Measurements from ENCODE around the gene RMND1.

The RMND1 gene

DNA sequence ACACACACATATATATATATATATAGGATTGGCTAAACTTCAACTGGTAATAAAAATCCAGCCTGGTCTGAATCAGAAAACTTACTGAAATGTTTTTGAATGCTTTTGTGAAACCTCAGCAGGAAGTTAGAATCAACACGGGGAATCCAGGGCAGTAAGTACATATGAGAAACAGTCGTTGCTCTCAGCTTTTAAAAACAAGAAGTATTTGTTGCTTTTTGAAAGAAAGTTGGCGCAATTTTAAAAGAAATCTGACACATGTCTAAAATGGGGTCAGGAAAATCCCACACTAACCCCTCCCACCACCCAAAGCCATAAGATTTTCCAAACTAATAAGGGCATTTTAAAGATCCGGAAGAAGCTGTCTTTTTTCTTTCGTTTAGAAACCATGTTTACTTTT is 30.4 kb upstream of the RMND1 start:
- ChIA-PET POLR2A (no interaction called here), CTCF (interaction anchor here (0.7 to 1.8 kb wide), 4 partner anchors 12 to 468 kb away, joined by 3 to 5 read pairs (median 3); no protein-coding TSS in a partner anchor)
- peak; percentile 41 for DNase-seq (ENCODE audit: extremely low spot score)
- TF ChIP-seq, protein P1, sequence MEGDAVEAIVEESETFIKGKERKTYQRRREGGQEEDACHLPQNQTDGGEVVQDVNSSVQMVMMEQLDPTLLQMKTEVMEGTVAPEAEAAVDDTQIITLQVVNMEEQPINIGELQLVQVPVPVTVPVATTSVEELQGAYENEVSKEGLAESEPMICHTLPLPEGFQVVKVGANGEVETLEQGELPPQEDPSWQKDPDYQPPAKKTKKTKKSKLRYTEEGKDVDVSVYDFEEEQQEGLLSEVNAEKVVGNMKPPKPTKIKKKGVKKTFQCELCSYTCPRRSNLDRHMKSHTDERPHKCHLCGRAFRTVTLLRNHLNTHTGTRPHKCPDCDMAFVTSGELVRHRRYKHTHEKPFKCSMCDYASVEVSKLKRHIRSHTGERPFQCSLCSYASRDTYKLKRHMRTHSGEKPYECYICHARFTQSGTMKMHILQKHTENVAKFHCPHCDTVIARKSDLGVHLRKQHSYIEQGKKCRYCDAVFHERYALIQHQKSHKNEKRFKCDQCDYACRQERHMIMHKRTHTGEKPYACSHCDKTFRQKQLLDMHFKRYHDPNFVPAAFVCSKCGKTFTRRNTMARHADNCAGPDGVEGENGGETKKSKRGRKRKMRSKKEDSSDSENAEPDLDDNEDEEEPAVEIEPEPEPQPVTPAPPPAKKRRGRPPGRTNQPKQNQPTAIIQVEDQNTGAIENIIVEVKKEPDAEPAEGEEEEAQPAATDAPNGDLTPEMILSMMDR (IDR thresholded peaks at IDR 0.05; ENCODE audit: control extremely low read depth, extremely low read depth, low read depth, missing control alignments): no peak

DNA sequence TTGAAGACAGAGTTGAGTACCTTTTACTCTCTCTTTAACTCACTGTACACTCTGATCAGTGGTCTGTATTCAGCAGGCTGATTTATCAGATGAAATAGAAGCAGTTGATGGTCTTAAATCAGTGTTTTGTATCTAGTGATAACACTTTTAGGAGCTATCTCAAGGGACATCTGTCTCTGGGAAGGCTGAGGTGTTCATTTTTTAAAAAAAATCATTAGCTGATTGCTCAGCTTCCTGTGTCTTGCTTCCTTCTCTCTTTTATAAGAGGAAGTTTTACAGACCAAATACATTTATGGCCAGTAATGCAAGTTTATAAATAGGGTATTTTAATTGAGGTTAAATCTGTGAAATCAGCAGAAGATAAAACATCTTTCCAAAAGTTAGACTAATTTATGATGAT is 29.9 kb upstream of the RMND1 start:
- TF ChIP-seq, protein P1 (IDR thresholded peaks at IDR 0.05; ENCODE audit: control extremely low read depth, extremely low read depth, low read depth, missing control alignments): no peak
- DNase-seq (ENCODE audit: extremely low spot score): no peak
- POLR2A ChIA-PET: no interaction called here
- CTCF ChIA-PET: interaction anchor here (0.7 to 1.8 kb wide), 4 partner anchors 11 to 467 kb away, joined by 3 to 5 read pairs (median 3); no protein-coding TSS in a partner anchor

DNA sequence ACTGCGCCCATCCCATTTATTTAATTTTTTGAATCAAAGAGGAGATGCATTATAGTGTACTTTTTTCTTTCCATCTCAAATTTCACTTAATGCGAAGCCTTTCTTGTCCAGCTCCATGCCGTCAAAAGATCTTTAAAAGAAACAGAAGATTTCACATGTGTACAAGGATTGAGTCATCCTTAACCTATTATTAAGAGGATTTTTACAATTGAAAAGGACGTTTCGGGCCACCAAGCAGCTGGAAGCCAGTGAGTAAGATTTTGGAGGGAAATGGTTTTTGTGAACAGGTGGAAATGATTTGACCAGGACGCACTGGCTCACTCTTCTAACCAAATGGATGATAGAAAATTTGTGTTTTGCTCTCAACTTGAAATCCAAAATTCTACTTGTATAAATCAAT is 26.7 kb upstream of the RMND1 start:
- ChIA-PET POLR2A (no interaction called here), CTCF (interaction anchor here (0.9 to 2.2 kb wide), 3 partner anchors 9 to 37 kb away, joined by 5 to 8 read pairs (median 6); no protein-coding TSS in a partner anchor)
- TF ChIP-seq, protein P1 (IDR thresholded peaks at IDR 0.05; ENCODE audit: control extremely low read depth, extremely low read depth, low read depth, missing control alignments): no peak
- DNase-seq (ENCODE audit: extremely low spot score): no peak

DNA sequence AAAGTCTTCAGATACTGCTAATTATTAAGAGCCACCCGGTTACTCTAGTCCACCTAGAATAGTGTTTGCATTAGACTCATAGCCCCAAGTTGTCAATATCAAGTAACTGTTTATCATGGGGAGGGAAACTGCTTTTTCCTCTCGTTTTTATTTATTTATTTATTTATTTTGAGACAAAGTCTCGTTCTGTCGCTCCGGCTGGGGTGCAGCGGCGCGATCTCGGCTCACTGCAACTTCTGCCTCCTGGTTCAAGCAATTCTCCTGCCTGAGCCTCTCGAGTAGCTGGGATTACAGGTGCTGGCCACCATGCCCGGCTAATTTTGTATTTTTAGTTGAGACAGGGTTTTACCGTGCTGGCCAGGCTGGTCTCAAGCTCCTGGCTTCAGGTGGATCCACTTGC is 25.8 kb upstream of the RMND1 start:
- no peak for DNase-seq (ENCODE audit: extremely low spot score)
- TF ChIP-seq, protein P1 (IDR thresholded peaks at IDR 0.05; ENCODE audit: control extremely low read depth, extremely low read depth, low read depth, missing control alignments): no peak
- POLR2A ChIA-PET: no interaction called here
- CTCF ChIA-PET: interaction anchor here (1.6 to 2.2 kb wide), 2 partner anchors 10 to 40 kb away, joined by 4 to 6 read pairs; no protein-coding TSS in a partner anchor

DNA sequence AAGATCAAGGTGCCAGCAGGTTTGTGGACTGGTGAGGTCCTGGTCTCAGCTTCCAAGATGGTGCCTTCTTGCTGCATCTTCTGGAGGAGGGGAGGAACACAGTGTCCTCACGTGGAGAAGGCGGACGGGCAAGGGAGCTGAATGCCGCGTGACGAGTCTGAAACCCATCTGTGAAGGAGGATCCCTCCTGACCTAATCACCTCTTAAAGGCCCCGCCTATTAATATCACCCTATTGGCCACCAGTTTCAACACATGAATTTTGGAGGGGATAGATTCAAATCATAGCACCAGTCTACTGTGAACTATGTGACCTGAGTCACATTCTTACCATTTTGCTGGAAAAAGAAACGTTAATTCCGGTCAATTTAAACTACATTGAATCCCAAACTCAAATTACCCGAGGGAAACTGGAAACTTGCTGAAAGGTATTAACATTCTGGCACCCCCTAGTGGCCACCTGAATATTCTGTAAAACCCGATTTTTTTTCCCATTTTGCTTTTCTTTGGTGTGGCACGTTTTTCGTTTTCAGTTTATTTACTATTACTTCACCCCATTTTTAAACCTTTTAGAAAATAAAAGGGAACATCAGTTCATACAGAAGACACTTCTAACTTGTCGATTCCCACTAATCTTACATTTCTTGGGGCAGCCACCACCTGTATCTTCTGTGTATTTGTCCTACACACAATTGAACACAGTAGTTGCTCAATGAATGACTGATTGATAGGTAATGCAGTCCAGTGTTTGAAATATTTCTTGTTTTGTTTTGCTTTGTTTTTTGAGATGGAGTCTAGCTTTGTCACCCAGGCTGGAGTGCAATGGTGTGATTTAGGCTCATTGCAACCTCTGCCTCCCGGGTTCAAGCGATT is 24.0 kb upstream of the RMND1 start:
- ChIA-PET CTCF (interaction anchor here (0.7 to 2.8 kb wide), 10 partner anchors 10 to 81 kb away, joined by 3 to 18 read pairs (median 4); no protein-coding TSS in a partner anchor), POLR2A (no interaction called here)
- DNase-seq (ENCODE audit: extremely low spot score): peak; percentile 59
- TF ChIP-seq, protein P1 (IDR thresholded peaks at IDR 0.05; ENCODE audit: control extremely low read depth, extremely low read depth, low read depth, missing control alignments): peak; percentile 63

DNA sequence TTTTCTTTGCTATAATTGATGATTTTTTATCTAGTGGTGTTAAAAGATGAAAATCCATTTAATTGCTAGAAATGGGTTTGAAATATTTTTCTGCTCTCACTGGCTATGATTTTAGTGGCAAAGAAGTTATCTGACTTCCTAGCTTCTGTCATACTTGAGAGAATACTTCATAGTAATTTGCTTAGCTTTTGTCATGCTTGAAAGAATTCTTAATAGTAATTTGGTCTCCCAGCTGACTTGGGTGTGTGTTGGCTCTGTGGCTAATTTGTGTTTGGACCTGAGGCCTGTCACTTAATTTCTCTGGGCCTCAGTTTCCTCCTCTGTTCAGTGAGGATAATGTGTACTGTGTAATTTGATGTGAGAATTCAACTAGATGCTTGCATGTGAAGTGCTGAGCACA is 12.8 kb upstream of the RMND1 start:
- DNase-seq (ENCODE audit: extremely low spot score): no peak
- ChIA-PET CTCF (interaction anchor here (2.0 kb wide), 1 partner anchor 11 kb away, joined by 8 read pairs; no protein-coding TSS in a partner anchor), POLR2A (no interaction called here)
- TF ChIP-seq, protein P1 (IDR thresholded peaks at IDR 0.05; ENCODE audit: control extremely low read depth, extremely low read depth, low read depth, missing control alignments): no peak
